H1 (cell line): Measurements from ENCODE around the gene NEURL1. TPM values are rescaled to one million over a fixed set of nuclear protein-coding genes. Genes with fewer than 3 reads are reported as not detected.

Source experiments
- CBX5 ChIP-seq: fragments of 300-800, 300-1000 bp; sonication (generic); IDR thresholded peaks from 2 replicates; pipeline ENCODE4 v1.7.1; 2016; ENCODE audit warnings: antibody characterized with exemption, low read length, low read depth
- CBX8 ChIP-seq: fragments of 300-800, 300-1000 bp; sonication (generic); IDR thresholded peaks from 2 replicates; pipeline ENCODE4 v1.7.1; 2016; ENCODE audit warnings: low read depth, low read length, borderline replicate concordance
- EZH2 ChIP-seq: fragments of 200-600 bp; sonication (generic); IDR thresholded peaks from 2 replicates; pipeline ENCODE4 v1.7.1; 2012; ENCODE audit warnings: low read depth, mild to moderate bottlenecking, moderate library complexity, low read length, inconsistent platforms; ENCODE audit not compliant: severe bottlenecking
- RBBP5 ChIP-seq: IDR thresholded peaks from 2 replicates; pipeline ENCODE4 v1.7.1; 2012; ENCODE audit warnings: low read depth, mild to moderate bottlenecking, inconsistent platforms, low read length, moderate library complexity, borderline replicate concordance
- RNF2 ChIP-seq: fragments of 200-900, 300-1000 bp; sonication (generic); IDR thresholded peaks from 2 replicates; pipeline ENCODE4 v1.7.1; 2016; ENCODE audit warnings: borderline replicate concordance, low read depth, mild to moderate bottlenecking, antibody characterized with exemption, low read length; ENCODE audit not compliant: poor library complexity, severe bottlenecking; ENCODE audit errors: missing control alignments
- SRF ChIP-seq: IDR thresholded peaks from 2 replicates; pipeline ENCODE4 v1.6.1; 2011; ENCODE audit warnings: mild to moderate bottlenecking, low read depth, low read length, moderate library complexity
- polyA plus RNA-seq, 7 experiments: library from polyadenylated mRNA; depleted of rRNA in 3 of 7; stranded (reverse) in 5 of 7; unstranded in 2 of 7; fragments of >200 nt in 5 of 7; fragments of 200-250 nt in 2 of 7; gene quantifications; 1 replicate in 5 of 7; 2 replicates in 1 of 7; 4 replicates in 1 of 7; pipeline versions ENCODE4 v1.2.1 to v1.2.3, GENCODE V29; 2011 to 2013; ENCODE audit warnings: missing spikeins in 2 of 7, mixed read lengths in 2 of 7
- total RNA-seq: library from RNA; stranded (reverse); fragmentation: NEBNext Ultra II Directional; extraction: Animal tissue kit (Norgen Biotek cat#: 25700); gene quantifications from 2 replicates; pipeline ENCODE4 v1.2.1, GENCODE V29; 2021
- TF ChIP-seq, protein P1 (sequence below): fragments of 300-600 bp; sonication (generic); IDR thresholded peaks from 2 replicates; pipeline ENCODE4 v1.7.1; 2012; ENCODE audit warnings: low read length, moderate library complexity, mild to moderate bottlenecking, inconsistent platforms; ENCODE audit not compliant: insufficient replicate concordance

NEURL1 gene
- total and polyA plus RNA-seq, 2 of the 8 experiments (the other 6 are each of a cell fraction or from before 2014, with no cell fraction given), result 0.54 to 0.58 TPM

DNA sequence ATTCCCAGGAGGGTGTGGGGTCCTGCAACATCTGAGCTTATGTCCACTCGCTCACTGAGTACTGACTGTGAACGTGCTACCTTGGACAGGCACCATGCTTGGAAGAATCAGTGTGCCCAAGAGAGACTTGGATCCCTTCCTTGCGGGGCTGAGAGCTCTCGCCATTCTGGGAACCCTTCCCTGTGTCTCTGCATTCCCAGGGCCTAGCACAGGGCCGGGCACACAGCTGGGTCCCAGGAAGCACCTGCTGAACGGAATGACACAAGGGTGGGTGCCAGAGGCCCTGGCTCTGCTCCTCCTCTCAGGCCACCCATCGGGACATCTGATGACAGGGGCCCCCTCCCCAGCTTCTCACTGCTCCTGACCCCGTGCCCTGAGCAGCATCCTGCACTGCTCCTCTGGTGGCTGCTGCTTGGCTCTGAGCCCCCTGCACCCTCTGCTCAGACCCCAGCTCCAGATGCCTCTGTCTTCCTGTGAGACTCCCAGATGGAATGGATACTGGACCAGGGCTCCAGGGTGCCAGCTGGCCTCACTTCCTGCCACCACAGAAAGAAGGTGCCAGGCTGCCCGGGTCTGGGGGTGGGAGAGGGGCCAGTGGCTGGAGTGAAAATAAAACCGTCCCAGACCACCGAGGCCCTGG, 129.6 kb downstream of the NEURL1 start (continued):
- TF ChIP-seq, protein P1, sequence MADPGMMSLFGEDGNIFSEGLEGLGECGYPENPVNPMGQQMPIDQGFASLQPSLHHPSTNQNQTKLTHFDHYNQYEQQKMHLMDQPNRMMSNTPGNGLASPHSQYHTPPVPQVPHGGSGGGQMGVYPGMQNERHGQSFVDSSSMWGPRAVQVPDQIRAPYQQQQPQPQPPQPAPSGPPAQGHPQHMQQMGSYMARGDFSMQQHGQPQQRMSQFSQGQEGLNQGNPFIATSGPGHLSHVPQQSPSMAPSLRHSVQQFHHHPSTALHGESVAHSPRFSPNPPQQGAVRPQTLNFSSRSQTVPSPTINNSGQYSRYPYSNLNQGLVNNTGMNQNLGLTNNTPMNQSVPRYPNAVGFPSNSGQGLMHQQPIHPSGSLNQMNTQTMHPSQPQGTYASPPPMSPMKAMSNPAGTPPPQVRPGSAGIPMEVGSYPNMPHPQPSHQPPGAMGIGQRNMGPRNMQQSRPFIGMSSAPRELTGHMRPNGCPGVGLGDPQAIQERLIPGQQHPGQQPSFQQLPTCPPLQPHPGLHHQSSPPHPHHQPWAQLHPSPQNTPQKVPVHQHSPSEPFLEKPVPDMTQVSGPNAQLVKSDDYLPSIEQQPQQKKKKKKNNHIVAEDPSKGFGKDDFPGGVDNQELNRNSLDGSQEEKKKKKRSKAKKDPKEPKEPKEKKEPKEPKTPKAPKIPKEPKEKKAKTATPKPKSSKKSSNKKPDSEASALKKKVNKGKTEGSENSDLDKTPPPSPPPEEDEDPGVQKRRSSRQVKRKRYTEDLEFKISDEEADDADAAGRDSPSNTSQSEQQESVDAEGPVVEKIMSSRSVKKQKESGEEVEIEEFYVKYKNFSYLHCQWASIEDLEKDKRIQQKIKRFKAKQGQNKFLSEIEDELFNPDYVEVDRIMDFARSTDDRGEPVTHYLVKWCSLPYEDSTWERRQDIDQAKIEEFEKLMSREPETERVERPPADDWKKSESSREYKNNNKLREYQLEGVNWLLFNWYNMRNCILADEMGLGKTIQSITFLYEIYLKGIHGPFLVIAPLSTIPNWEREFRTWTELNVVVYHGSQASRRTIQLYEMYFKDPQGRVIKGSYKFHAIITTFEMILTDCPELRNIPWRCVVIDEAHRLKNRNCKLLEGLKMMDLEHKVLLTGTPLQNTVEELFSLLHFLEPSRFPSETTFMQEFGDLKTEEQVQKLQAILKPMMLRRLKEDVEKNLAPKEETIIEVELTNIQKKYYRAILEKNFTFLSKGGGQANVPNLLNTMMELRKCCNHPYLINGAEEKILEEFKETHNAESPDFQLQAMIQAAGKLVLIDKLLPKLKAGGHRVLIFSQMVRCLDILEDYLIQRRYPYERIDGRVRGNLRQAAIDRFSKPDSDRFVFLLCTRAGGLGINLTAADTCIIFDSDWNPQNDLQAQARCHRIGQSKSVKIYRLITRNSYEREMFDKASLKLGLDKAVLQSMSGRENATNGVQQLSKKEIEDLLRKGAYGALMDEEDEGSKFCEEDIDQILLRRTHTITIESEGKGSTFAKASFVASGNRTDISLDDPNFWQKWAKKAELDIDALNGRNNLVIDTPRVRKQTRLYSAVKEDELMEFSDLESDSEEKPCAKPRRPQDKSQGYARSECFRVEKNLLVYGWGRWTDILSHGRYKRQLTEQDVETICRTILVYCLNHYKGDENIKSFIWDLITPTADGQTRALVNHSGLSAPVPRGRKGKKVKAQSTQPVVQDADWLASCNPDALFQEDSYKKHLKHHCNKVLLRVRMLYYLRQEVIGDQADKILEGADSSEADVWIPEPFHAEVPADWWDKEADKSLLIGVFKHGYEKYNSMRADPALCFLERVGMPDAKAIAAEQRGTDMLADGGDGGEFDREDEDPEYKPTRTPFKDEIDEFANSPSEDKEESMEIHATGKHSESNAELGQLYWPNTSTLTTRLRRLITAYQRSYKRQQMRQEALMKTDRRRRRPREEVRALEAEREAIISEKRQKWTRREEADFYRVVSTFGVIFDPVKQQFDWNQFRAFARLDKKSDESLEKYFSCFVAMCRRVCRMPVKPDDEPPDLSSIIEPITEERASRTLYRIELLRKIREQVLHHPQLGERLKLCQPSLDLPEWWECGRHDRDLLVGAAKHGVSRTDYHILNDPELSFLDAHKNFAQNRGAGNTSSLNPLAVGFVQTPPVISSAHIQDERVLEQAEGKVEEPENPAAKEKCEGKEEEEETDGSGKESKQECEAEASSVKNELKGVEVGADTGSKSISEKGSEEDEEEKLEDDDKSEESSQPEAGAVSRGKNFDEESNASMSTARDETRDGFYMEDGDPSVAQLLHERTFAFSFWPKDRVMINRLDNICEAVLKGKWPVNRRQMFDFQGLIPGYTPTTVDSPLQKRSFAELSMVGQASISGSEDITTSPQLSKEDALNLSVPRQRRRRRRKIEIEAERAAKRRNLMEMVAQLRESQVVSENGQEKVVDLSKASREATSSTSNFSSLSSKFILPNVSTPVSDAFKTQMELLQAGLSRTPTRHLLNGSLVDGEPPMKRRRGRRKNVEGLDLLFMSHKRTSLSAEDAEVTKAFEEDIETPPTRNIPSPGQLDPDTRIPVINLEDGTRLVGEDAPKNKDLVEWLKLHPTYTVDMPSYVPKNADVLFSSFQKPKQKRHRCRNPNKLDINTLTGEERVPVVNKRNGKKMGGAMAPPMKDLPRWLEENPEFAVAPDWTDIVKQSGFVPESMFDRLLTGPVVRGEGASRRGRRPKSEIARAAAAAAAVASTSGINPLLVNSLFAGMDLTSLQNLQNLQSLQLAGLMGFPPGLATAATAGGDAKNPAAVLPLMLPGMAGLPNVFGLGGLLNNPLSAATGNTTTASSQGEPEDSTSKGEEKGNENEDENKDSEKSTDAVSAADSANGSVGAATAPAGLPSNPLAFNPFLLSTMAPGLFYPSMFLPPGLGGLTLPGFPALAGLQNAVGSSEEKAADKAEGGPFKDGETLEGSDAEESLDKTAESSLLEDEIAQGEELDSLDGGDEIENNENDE, result no peak
- TF ChIP-seq SRF, result no peak
- no peak for TF ChIP-seq EZH2
- no peak for TF ChIP-seq CBX8
- TF ChIP-seq RNF2, result no peak
- TF ChIP-seq RBBP5, result no peak
- no peak for TF ChIP-seq CBX5
